ENCODE measurements around the gene APC2.

The APC2 gene

GRCh38 chr19:1483131-1483978 is 33.4 kb downstream of the APC2 start:
- Mint-ChIP-seq H3K4me3 (no peak overlapping the region), H3K9me3 (no peaks in the 10 kb centered on the region), H3K36me3 (ENCODE audit: insufficient read depth) (peaks cover 11% of the 10 kb centered on the region), H3K4me1 (ENCODE audit: low read depth in 2 of 2) (peaks cover 5 to 11% of the 10 kb centered on the region in 2 donors), H3K27ac (no peak overlapping the region), H3K27me3 (no peaks in the 10 kb centered on the region)
- DNase-seq (no peak), ATAC-seq (replicated peaks) (no peak)

GRCh38 chr19:1483979-1484428 is 34.1 kb downstream of the APC2 start:
- H3K4me3 Mint-ChIP-seq: no peak overlapping the region
- ATAC-seq (replicated peaks) (no peak), DNase-seq (no peak)
- peaks cover 3 to 9% of the 10 kb centered on the region in 2 donors for H3K4me1 Mint-ChIP-seq (ENCODE audit: low read depth in 2 of 2)
- no peaks in the 10 kb centered on the region for H3K27me3 Mint-ChIP-seq
- H3K27ac Mint-ChIP-seq: no peak overlapping the region
- H3K36me3 Mint-ChIP-seq (ENCODE audit: insufficient read depth): peaks cover 9% of the 10 kb centered on the region
- H3K9me3 Mint-ChIP-seq: no peaks in the 10 kb centered on the region

GRCh38 chr19:1486720-1487575 is 37.0 kb downstream of the APC2 start:
- H3K9me3 Mint-ChIP-seq: no peaks in the 10 kb centered on the region

GRCh38 chr19:1487576-1488281 is 37.8 kb downstream of the APC2 start:
- Mint-ChIP-seq H3K36me3 (ENCODE audit: insufficient read depth) (peaks cover 13% of the 10 kb centered on the region), H3K4me3 (no peak overlapping the region), H3K27me3 (no peaks in the 10 kb centered on the region)

More at GRCh38 chr19:1486720-1487575, 37.0 kb downstream of the APC2 start:
- ATAC-seq (replicated peaks) (no peak), DNase-seq (no peak)
- Mint-ChIP-seq H3K27me3 (no peaks in the 10 kb centered on the region), H3K27ac (no peak overlapping the region), H3K4me1 (ENCODE audit: low read depth in 2 of 2) (peaks cover 12 to 15% of the 10 kb centered on the region in 2 donors), H3K36me3 (ENCODE audit: insufficient read depth) (peaks cover 10% of the 10 kb centered on the region), H3K4me3 (no peak overlapping the region)

GRCh38 chr19:1488282-1488601 is 38.3 kb downstream of the APC2 start:
- no peaks in the 10 kb centered on the region for H3K9me3 Mint-ChIP-seq
- peaks cover 9% of the 10 kb centered on the region for H3K36me3 Mint-ChIP-seq (ENCODE audit: insufficient read depth)
- no peaks in the 10 kb centered on the region for H3K27me3 Mint-ChIP-seq
- ATAC-seq (replicated peaks) (no peak), DNase-seq (no peak)
- H3K4me3 Mint-ChIP-seq: no peak overlapping the region
- H3K4me1 Mint-ChIP-seq (ENCODE audit: low read depth in 2 of 2): peaks cover 17 to 18% of the 10 kb centered on the region in 2 donors
- H3K27ac Mint-ChIP-seq: peak overlapping the region in 1 of 2 donors; percentile 29

More at GRCh38 chr19:1487576-1488281, 37.8 kb downstream of the APC2 start:
- ATAC-seq (replicated peaks) (no peak), DNase-seq (no peak)
- no peaks in the 10 kb centered on the region for H3K9me3 Mint-ChIP-seq
- no peak overlapping the region for H3K27ac Mint-ChIP-seq
- H3K4me1 Mint-ChIP-seq (ENCODE audit: low read depth in 2 of 2): peaks cover 17 to 18% of the 10 kb centered on the region in 2 donors

GRCh38 chr19:1489463-1490310 is 39.8 kb downstream of the APC2 start:
- Mint-ChIP-seq H3K27ac (peak overlapping the region; percentile 12 to 74), H3K4me3 (peak overlapping the region; percentile 81), H3K36me3 (ENCODE audit: insufficient read depth) (peaks cover 9% of the 10 kb centered on the region), H3K4me1 (ENCODE audit: low read depth in 2 of 2) (peaks cover 17 to 18% of the 10 kb centered on the region in 2 donors), H3K27me3 (no peaks in the 10 kb centered on the region), H3K9me3 (no peaks in the 10 kb centered on the region)
- ATAC-seq (replicated peaks): no peak
- no peak for DNase-seq

- Mint-ChIP-seq H3K27me3 (no peaks in the 10 kb centered on the region), H3K36me3 (ENCODE audit: insufficient read depth) (peaks cover 9% of the 10 kb centered on the region), H3K4me3 (peak within 1 kb of the TSS; percentile 81), H3K9me3 (no peaks in the 10 kb centered on the region), H3K4me1 (ENCODE audit: low read depth in 2 of 2) (peaks cover 17 to 18% of the 10 kb centered on the region in 2 donors), H3K27ac (peak within 1 kb of the TSS; percentile 77 to 81)
- peak; percentile 95 to 98 (median 96) for DNase-seq
- peak; percentile 83 for ATAC-seq (replicated peaks)
Measured at GRCh38 chr19:1490311-1491113, 40.6 kb downstream of the APC2 start, which contains the start of gene PCSK4. TSS of gene PCSK4 (minus strand) at chr19:1490350. CDS start at chr19:1490346, 4 bp downstream.

- Mint-ChIP-seq H3K9me3 (no peaks in the 10 kb centered on the region), H3K27ac (peak within 1 kb of the TSS; percentile 81 to 83), H3K36me3 (ENCODE audit: insufficient read depth) (peaks cover 9% of the 10 kb centered on the region), H3K4me1 (ENCODE audit: low read depth in 2 of 2) (peaks cover 17 to 18% of the 10 kb centered on the region in 2 donors), H3K27me3 (peaks cover 0 to 3% of the 10 kb centered on the region in 2 donors), H3K4me3 (peak within 1 kb of the TSS; percentile 81)
- no peak for ATAC-seq (replicated peaks)
- DNase-seq: no peak
Measured at GRCh38 chr19:1491114-1491848, 41.4 kb downstream of the APC2 start, which contains the start of gene REEP6. TSS of gene REEP6 (plus strand) at chr19:1491181. CDS start at chr19:1491270, 89 bp downstream.

GRCh38 chr19:1491849-1492170 is 41.9 kb downstream of the APC2 start:
- ATAC-seq (replicated peaks) (no peak), DNase-seq (no peak)
- Mint-ChIP-seq H3K9me3 (no peaks in the 10 kb centered on the region), H3K27ac (peak overlapping the region in 1 of 2 donors; percentile 83), H3K4me3 (peak overlapping the region; percentile 78 to 80), H3K27me3 (peaks cover 0 to 8% of the 10 kb centered on the region in 2 donors), H3K4me1 (ENCODE audit: low read depth in 2 of 2) (peaks cover 17 to 18% of the 10 kb centered on the region in 2 donors), H3K36me3 (ENCODE audit: insufficient read depth) (peaks cover 9% of the 10 kb centered on the region)

- Mint-ChIP-seq H3K27ac (peak overlapping the region in 1 of 2 donors; percentile 83), H3K9me3 (no peaks in the 10 kb centered on the region), H3K27me3 (peaks cover 4 to 14% of the 10 kb centered on the region in 2 donors), H3K4me1 (ENCODE audit: low read depth in 2 of 2) (peaks cover 17 to 18% of the 10 kb centered on the region in 2 donors), H3K36me3 (ENCODE audit: insufficient read depth) (peaks cover 9% of the 10 kb centered on the region), H3K4me3 (peak overlapping the region; percentile 78 to 80)
- ATAC-seq (replicated peaks): no peak
- no peak for DNase-seq
Measured at GRCh38 chr19:1492474-1493006, 42.6 kb downstream of the APC2 start.

- no peak overlapping the region for H3K4me3 Mint-ChIP-seq
- peaks cover 9% of the 10 kb centered on the region for H3K36me3 Mint-ChIP-seq (ENCODE audit: insufficient read depth)
- no peak overlapping the region for H3K27ac Mint-ChIP-seq
Measured at GRCh38 chr19:1494115-1494815, 44.3 kb downstream of the APC2 start.

More at GRCh38 chr19:1494115-1494815, 44.3 kb downstream of the APC2 start:
- H3K9me3 Mint-ChIP-seq: no peaks in the 10 kb centered on the region
- peaks cover 17% of the 10 kb centered on the region in 2 donors for H3K4me1 Mint-ChIP-seq (ENCODE audit: low read depth in 2 of 2)
- peaks cover 5 to 22% of the 10 kb centered on the region in 2 donors for H3K27me3 Mint-ChIP-seq
- no peak for DNase-seq
- ATAC-seq (replicated peaks): no peak
